Trophoblast cell (in vitro differentiated cells and primary cell): ENCODE measurements around the gene PCDHGB5.

Experiments
- DNase-seq, 2 donors: peaks; one replicate each; pipeline ENCODE4 v3.0.0-alpha.2; 2016
- H2AFZ ChIP-seq: 2 replicates; pipeline ENCODE4 v1.6.1; 2013; ENCODE audit warnings: low read length, moderate library complexity, mild to moderate bottlenecking; ENCODE audit not compliant: insufficient read depth, poor library complexity
- H2AK5ac ChIP-seq: 2 replicates; pipeline ENCODE4 v1.6.1; 2013; ENCODE audit warnings: mild to moderate bottlenecking, low read length
- H2BK120ac ChIP-seq: 2 replicates; pipeline ENCODE4 v1.6.1; 2013; ENCODE audit warnings: low read length, mild to moderate bottlenecking, moderate library complexity; ENCODE audit not compliant: insufficient read depth, poor library complexity
- H2BK12ac ChIP-seq: 2 replicates; pipeline ENCODE4 v1.6.1; 2013; ENCODE audit warnings: mild to moderate bottlenecking, low read length, moderate library complexity
- H2BK5ac ChIP-seq: 2 replicates; pipeline ENCODE4 v1.6.1; 2013; ENCODE audit warnings: low read length, low read depth, moderate library complexity, mild to moderate bottlenecking; ENCODE audit not compliant: poor library complexity
- H3K14ac ChIP-seq: 2 replicates; pipeline ENCODE4 v1.6.1; 2013; ENCODE audit warnings: mild to moderate bottlenecking, low read length
- H3K18ac ChIP-seq: 2 replicates; pipeline ENCODE4 v1.6.1; 2013; ENCODE audit warnings: mild to moderate bottlenecking, low read length
- H3K23ac ChIP-seq: 2 replicates; pipeline ENCODE4 v1.6.1; 2013; ENCODE audit warnings: low read length
- H3K27ac ChIP-seq: 2 replicates; pipeline ENCODE4 v1.5.1; 2013; ENCODE audit warnings: low read depth, mild to moderate bottlenecking, inconsistent platforms, low read length, moderate library complexity
- H3K27me3 ChIP-seq: 2 replicates; pipeline ENCODE4 v1.6.1; 2013; ENCODE audit warnings: inconsistent platforms, mild to moderate bottlenecking, low read length, moderate library complexity; ENCODE audit not compliant: insufficient read depth
- H3K36me3 ChIP-seq, 2 experiments: 1 replicate in 1 of 2; 2 replicates in 1 of 2; pipeline ENCODE4 v1.6.1; 2013; ENCODE audit warnings: low read length in 2 of 2, mild to moderate bottlenecking in 2 of 2, moderate library complexity in 1 of 2; ENCODE audit not compliant: insufficient read depth in 2 of 2, control insufficient read depth in 1 of 2
- H3K4ac ChIP-seq: 2 replicates; pipeline ENCODE4 v1.6.1; 2013; ENCODE audit warnings: low read depth, mild to moderate bottlenecking, low read length, moderate library complexity
- H3K4me1 ChIP-seq, 2 experiments: 1 replicate in 1 of 2; 2 replicates in 1 of 2; pipeline ENCODE4 v1.6.1; 2013; ENCODE audit warnings: low read length in 2 of 2, mild to moderate bottlenecking in 2 of 2, moderate library complexity in 1 of 2; ENCODE audit not compliant: insufficient read depth in 2 of 2, control insufficient read depth in 1 of 2
- H3K4me2 ChIP-seq: 2 replicates; pipeline ENCODE4 v1.6.1; 2013; ENCODE audit warnings: inconsistent platforms, mild to moderate bottlenecking, low read length, moderate library complexity
- H3K4me3 ChIP-seq: 2 replicates; pipeline ENCODE4 v1.5.1; 2013; ENCODE audit warnings: mild to moderate bottlenecking, low read depth, low read length, inconsistent platforms
- H3K79me1 ChIP-seq: one replicate; pipeline ENCODE4 v1.6.1; 2013; ENCODE audit warnings: low read length
- H3K79me2 ChIP-seq: 2 replicates; pipeline ENCODE4 v1.6.1; 2013; ENCODE audit warnings: low read length, mild to moderate bottlenecking; ENCODE audit not compliant: control insufficient read depth, insufficient read depth, poor library complexity
- H3K9ac ChIP-seq: 2 replicates; pipeline ENCODE4 v1.6.1; 2013; ENCODE audit warnings: mild to moderate bottlenecking, low read length
- H3K9me3 ChIP-seq: 2 replicates; pipeline ENCODE4 v1.6.1; 2013; ENCODE audit warnings: low read depth, mild to moderate bottlenecking, control low read depth, inconsistent platforms, low read length; ENCODE audit not compliant: insufficient read depth
- H4K12ac ChIP-seq: 2 replicates; pipeline ENCODE4 v1.6.1; 2013; ENCODE audit warnings: low read depth, mild to moderate bottlenecking, low read length, moderate library complexity
- H4K8ac ChIP-seq: 2 replicates; pipeline ENCODE4 v1.6.1; 2013; ENCODE audit warnings: low read depth, mild to moderate bottlenecking, low read length, moderate library complexity
- H4K91ac ChIP-seq: one replicate; pipeline ENCODE4 v1.6.1; 2013; ENCODE audit warnings: low read depth, mild to moderate bottlenecking, low read length, moderate library complexity
- WGBS: extraction: QIAGEN DNeasy Blood & Tissue Kit; methylation state at CpG from one replicate; pipeline ENCODE4 v1.1.7; 2013; ENCODE audit warnings: missing lambda C conversion rate; ENCODE audit not compliant: insufficient read length, insufficient coverage; ENCODE audit errors: extremely low coverage; 5-methylcytosine and 5-hydroxymethylcytosine counted together

Gene PCDHGB5

DNA sequence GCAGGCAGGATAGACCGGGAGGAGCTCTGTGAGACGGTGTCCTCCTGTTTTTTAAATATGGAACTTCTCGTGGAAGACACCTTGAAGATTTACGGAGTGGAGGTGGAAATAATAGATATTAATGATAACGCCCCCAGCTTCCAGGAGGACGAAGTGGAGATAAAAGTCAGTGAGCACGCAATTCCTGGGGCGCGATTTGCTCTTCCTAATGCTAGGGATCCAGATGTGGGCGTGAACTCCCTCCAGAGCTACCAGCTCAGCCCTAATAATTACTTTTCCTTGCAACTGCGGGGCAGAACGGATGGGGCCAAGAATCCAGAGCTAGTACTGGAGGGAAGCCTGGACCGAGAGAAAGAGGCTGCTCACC, 23.7 kb downstream of the PCDHGB5 start:
- H3K18ac ChIP-seq: no peak overlapping the region
- H4K12ac ChIP-seq: no peak overlapping the region
- H3K27me3 ChIP-seq: no peaks in the 10 kb centered on the region
- DNase-seq: no peak
- no peak overlapping the region for H3K4me3 ChIP-seq
- H2AFZ ChIP-seq: no peak overlapping the region
- peaks cover 41 to 42% of the 10 kb centered on the region in 2 experiments for H3K36me3 ChIP-seq
- H3K4ac ChIP-seq: no peak overlapping the region
- H2BK5ac ChIP-seq: no peak overlapping the region
- H2BK120ac ChIP-seq: no peak overlapping the region
- H3K9me3 ChIP-seq: peaks cover 41% of the 10 kb centered on the region
- H2AK5ac ChIP-seq: no peak overlapping the region
- H3K14ac ChIP-seq: no peak overlapping the region
- no peak overlapping the region for H4K91ac ChIP-seq
- H3K23ac ChIP-seq: no peak overlapping the region
- H3K4me1 ChIP-seq: peaks cover 2 to 5% of the 10 kb centered on the region in 2 experiments
- WGBS: no CpG with 5 or more reads among the region's 13 CpGs
- H3K27ac ChIP-seq: no peak overlapping the region
- no peak overlapping the region for H3K9ac ChIP-seq
- H3K79me1 ChIP-seq: peaks cover 5% of the 10 kb centered on the region
- H2BK12ac ChIP-seq: no peak overlapping the region
- no peak overlapping the region for H4K8ac ChIP-seq
- H3K79me2 ChIP-seq: no peaks in the 10 kb centered on the region
- H3K4me2 ChIP-seq: no peak overlapping the region

DNA sequence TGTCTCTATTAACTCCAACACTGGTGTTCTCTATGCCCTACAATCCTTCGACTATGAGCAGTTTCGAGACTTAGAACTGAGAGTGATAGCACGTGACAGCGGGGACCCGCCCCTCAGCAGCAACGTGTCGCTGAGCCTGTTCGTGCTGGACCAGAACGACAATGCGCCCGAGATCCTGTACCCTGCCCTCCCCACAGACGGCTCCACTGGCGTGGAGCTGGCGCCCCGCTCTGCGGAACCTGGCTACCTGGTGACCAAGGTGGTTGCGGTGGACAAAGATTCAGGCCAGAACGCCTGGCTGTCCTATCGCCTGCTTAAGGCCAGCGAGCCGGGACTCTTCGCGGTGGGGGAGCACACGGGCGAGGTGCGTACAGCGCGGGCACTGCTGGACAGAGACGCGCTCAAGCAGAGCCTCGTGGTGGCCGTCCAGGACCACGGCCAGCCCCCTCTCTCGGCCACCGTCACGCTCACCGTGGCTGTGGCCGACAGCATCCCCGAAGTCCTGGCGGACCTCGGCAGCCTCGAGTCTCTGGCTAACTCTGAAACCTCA, 25.1 kb downstream of the PCDHGB5 start:
- H3K27me3 ChIP-seq: no peaks in the 10 kb centered on the region
- no peak overlapping the region for H4K12ac ChIP-seq
- no peak overlapping the region for H3K14ac ChIP-seq
- no peaks in the 10 kb centered on the region for H3K79me2 ChIP-seq
- H3K79me1 ChIP-seq: peaks cover 1% of the 10 kb centered on the region
- no peak overlapping the region for H3K27ac ChIP-seq
- H4K91ac ChIP-seq: no peak overlapping the region
- H4K8ac ChIP-seq: no peak overlapping the region
- peaks cover 47 to 52% of the 10 kb centered on the region in 2 experiments for H3K36me3 ChIP-seq
- H2BK120ac ChIP-seq: no peak overlapping the region
- peaks cover 49% of the 10 kb centered on the region for H3K9me3 ChIP-seq
- H3K4ac ChIP-seq: no peak overlapping the region
- no peak overlapping the region for H3K4me2 ChIP-seq
- H3K9ac ChIP-seq: no peak overlapping the region
- H2AFZ ChIP-seq: no peak overlapping the region
- peak overlapping the region; percentile 42 for H3K4me3 ChIP-seq
- no peak for DNase-seq
- no peak overlapping the region for H3K23ac ChIP-seq
- peaks cover 2 to 5% of the 10 kb centered on the region in 2 experiments for H3K4me1 ChIP-seq
- H2BK12ac ChIP-seq: no peak overlapping the region
- no peak overlapping the region for H2AK5ac ChIP-seq
- no peak overlapping the region for H2BK5ac ChIP-seq
- no peak overlapping the region for H3K18ac ChIP-seq
- WGBS: no CpG with 5 or more reads among the region's 42 CpGs

DNA sequence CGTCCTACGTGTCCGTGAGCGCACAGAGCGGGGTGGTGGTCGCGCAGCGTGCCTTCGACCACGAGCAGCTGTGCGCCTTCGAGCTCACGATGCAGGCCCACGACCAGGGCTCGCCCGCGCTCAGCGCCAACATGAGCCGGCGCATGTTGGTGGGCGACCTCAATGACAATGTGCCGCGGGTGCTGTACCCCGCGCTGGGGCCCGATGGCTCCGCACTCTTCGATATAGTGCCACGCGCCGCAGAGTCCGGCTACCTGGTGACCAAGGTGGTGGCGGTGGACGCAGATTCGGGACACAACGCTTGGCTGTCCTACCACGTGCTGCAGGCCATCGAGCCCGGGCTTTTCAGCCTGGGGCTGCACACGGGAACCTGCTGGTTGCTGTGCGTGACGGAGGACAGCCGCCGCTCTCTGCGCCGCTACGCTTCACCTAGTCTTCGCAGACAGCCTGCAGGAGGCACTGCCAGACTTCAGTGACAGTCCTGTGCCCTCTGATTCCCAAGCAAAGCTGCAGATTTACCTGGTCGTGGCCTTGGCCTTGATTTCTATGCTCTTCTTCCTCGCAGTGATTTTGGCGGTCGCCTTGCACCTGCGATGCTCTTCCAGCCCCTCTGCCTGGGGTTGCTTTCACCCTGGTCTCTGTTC, 30.2 kb downstream of the PCDHGB5 start:
- H3K9ac ChIP-seq: no peak overlapping the region
- H3K79me2 ChIP-seq: no peaks in the 10 kb centered on the region
- DNase-seq: no peak
- WGBS: no CpG with 5 or more reads among the region's 53 CpGs
- no peaks in the 10 kb centered on the region for H3K4me1 ChIP-seq
- no peak overlapping the region for H4K91ac ChIP-seq
- no peak overlapping the region for H4K12ac ChIP-seq
- no peak overlapping the region for H3K27ac ChIP-seq
- peaks cover 38 to 45% of the 10 kb centered on the region in 2 experiments for H3K36me3 ChIP-seq
- no peaks in the 10 kb centered on the region for H3K27me3 ChIP-seq
- no peak overlapping the region for H2BK5ac ChIP-seq
- H3K4ac ChIP-seq: no peak overlapping the region
- H3K4me2 ChIP-seq: no peak overlapping the region
- peaks cover 42% of the 10 kb centered on the region for H3K9me3 ChIP-seq
- H3K18ac ChIP-seq: no peak overlapping the region
- no peak overlapping the region for H2BK120ac ChIP-seq
- H3K4me3 ChIP-seq: no peak overlapping the region
- no peak overlapping the region for H4K8ac ChIP-seq
- no peak overlapping the region for H2AFZ ChIP-seq
- no peaks in the 10 kb centered on the region for H3K79me1 ChIP-seq
- no peak overlapping the region for H3K23ac ChIP-seq
- H2AK5ac ChIP-seq: no peak overlapping the region
- H3K14ac ChIP-seq: no peak overlapping the region
- H2BK12ac ChIP-seq: no peak overlapping the region

DNA sequence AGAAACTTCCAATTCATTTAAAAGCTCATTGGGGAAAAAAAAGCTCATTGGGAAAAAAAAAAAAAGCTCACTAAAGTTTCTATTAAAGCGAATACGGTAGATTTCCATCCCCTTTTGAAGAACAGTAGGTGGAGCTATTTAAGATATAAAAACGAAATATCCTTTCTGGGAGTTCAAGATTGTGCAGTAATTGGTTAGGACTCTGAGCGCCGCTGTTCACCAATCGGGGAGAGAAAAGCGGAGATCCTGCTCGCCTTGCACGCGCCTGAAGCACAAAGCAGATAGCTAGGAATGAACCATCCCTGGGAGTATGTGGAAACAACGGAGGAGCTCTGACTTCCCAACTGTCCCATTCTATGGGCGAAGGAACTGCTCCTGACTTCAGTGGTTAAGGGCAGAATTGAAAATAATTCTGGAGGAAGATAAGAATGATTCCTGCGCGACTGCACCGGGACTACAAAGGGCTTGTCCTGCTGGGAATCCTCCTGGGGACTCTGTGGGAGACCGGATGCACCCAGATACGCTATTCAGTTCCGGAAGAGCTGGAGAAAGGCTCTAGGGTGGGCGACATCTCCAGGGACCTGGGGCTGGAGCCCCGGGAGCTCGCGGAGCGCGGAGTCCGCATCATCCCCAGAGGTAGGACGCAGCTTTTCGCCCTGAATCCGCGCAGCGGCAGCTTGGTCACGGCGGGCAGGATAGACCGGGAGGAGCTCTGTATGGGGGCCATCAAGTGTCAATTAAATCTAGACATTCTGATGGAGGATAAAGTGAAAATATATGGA, 32.8 kb downstream of the PCDHGB5 start, which contains the start of gene PCDHGA12:
PCDHGA12 (plus strand) TSS at position 176 of the 782 bp plus-strand sequence; CDS start at position 429, 253 bp downstream.
- peaks cover 34 to 42% of the 10 kb centered on the region in 2 experiments for H3K36me3 ChIP-seq
- H3K9me3 ChIP-seq: peaks cover 37% of the 10 kb centered on the region
- peak in 1 of 2 donors; percentile 12 for DNase-seq
- no peak within 1 kb of the TSS for H3K27ac ChIP-seq
- no peak within 1 kb of the TSS for H4K12ac ChIP-seq
- no peak within 1 kb of the TSS for H2BK120ac ChIP-seq
- no peak within 1 kb of the TSS for H2AFZ ChIP-seq
- H3K27me3 ChIP-seq: no peaks in the 10 kb centered on the region
- no peak within 1 kb of the TSS for H4K91ac ChIP-seq
- H4K8ac ChIP-seq: no peak within 1 kb of the TSS
- no peak within 1 kb of the TSS for H3K4ac ChIP-seq
- no peak within 1 kb of the TSS for H3K18ac ChIP-seq
- no peak within 1 kb of the TSS for H2BK5ac ChIP-seq
- H3K4me2 ChIP-seq: no peak within 1 kb of the TSS
- no peak within 1 kb of the TSS for H3K14ac ChIP-seq
- H3K4me3 ChIP-seq: no peak within 1 kb of the TSS
- no CpG with 5 or more reads among the region's 33 CpGs for WGBS
- H3K4me1 ChIP-seq: no peaks in the 10 kb centered on the region
- H2AK5ac ChIP-seq: no peak within 1 kb of the TSS
- no peak within 1 kb of the TSS for H3K9ac ChIP-seq
- no peaks in the 10 kb centered on the region for H3K79me2 ChIP-seq
- no peak within 1 kb of the TSS for H3K23ac ChIP-seq
- H3K79me1 ChIP-seq: no peaks in the 10 kb centered on the region
- H2BK12ac ChIP-seq: no peak within 1 kb of the TSS
